Left ventricle myocardium superior (tissue), 1 donor: ENCODE measurements around the gene IDI1. TPM values are rescaled to one million over a fixed set of nuclear protein-coding genes. Genes with fewer than 3 reads are reported as not detected.
A peak's percentile ranks its signal among the peaks of the same experiment; 100 is the strongest.

Experiments used
- ATAC-seq: fragments of 200-7000 bp; cut with Tn5 transposase; one replicate; pipeline ENCODE4 v1.9.1; 2020; ENCODE audit warnings: mild to moderate bottlenecking, moderate library complexity
- DNase-seq: peaks from one replicate; pipeline ENCODE4 v3.0.0-alpha.2; 2020
- intact Hi-C: fragments of 100-400 bp; cut with micrococcal nuclease; formaldehyde crosslinking; loops from one replicate; pipeline ENCODE4 v1.11.0; 2022
- long read RNA-seq: library from polyadenylated mRNA; unstranded; transcript quantifications from one replicate; pipeline ENCODE4 v2.0.0, GENCODE V29; 2021
- total RNA-seq: library from RNA; stranded (reverse); fragmentation: NEBNext Ultra II Directional; extraction: Animal tissue kit (Norgen Biotek cat#: 25700); gene quantifications from one replicate; pipeline ENCODE4 v1.2.1, GENCODE V29; 2021
- donor health status: DM: no; HTN: yes; CAD: no; lungs with severe emphysema.

Gene IDI1
- total RNA-seq: 15.8 TPM
- long read RNA-seq, transcript IDI1-201 (5 exons, 2,301 nt): minor isoform, 18 of 50 reads
- long read RNA-seq, transcript IDI1-205 (4 exons, 1,066 nt): major isoform, 22 of 50 reads
- long read RNA-seq, partial matches to known transcripts: 5 of 50 reads
- long read RNA-seq, other reads (novel, unspliced or antisense): 5 of 50 reads

- intact Hi-C loops: no loop called here
- DNase-seq (peak; percentile 98), ATAC-seq (peak; percentile 95)
These were observed at the start of gene IDI1 for GRCh38 chr10:1048732-1049424. TSS of gene IDI1 (minus strand) at chr10:1049119. CDS start at chr10:1049003, 116 bp downstream.

- intact Hi-C loops: no loop called here
- DNase-seq (no peak), ATAC-seq (no peak)
These were observed 48.5 kb upstream of the IDI1 start for GRCh38 chr10:1097436-1097835.

- intact Hi-C loops: no loop called here
- ATAC-seq: no peak
- no peak for DNase-seq
These were observed 47.5 kb upstream of the IDI1 start for GRCh38 chr10:1096287-1096889.

GRCh38 chr10:1095498-1095897 lies 46.6 kb upstream of the IDI1 start:
- DNase-seq: no peak
- ATAC-seq: no peak
- intact Hi-C loops: no loop called here

GRCh38 chr10:1094112-1095057 lies 45.5 kb upstream of the IDI1 start:
- ATAC-seq (no peak), DNase-seq (no peak)
- intact Hi-C loops: no loop called here

GRCh38 chr10:1093696-1094095 lies 44.8 kb upstream of the IDI1 start:
- intact Hi-C loops: no loop called here
- DNase-seq: no peak
- no peak for ATAC-seq

- ATAC-seq (no peak), DNase-seq (no peak)
- intact Hi-C loops: no loop called here
These were observed 41.8 kb upstream of the IDI1 start for GRCh38 chr10:1090696-1091095.

GRCh38 chr10:1089017-1089689 lies 40.2 kb upstream of the IDI1 start:
- ATAC-seq: no peak
- no peak for DNase-seq
- intact Hi-C loops: no loop called here

- DNase-seq (no peak), ATAC-seq (no peak)
- intact Hi-C loops: no loop called here
These were observed 37.9 kb upstream of the IDI1 start for GRCh38 chr10:1086787-1087186.

- no peak for DNase-seq
- intact Hi-C loops: no loop called here
- ATAC-seq: no peak
These were observed 36.3 kb upstream of the IDI1 start for GRCh38 chr10:1085258-1085657.

- DNase-seq (no peak), ATAC-seq (no peak)
These were observed 35.4 kb upstream of the IDI1 start for GRCh38 chr10:1084011-1084950.

GRCh38 chr10:1083581-1083980 lies 34.7 kb upstream of the IDI1 start:
- DNase-seq: no peak
- no peak for ATAC-seq
- intact Hi-C loops: no loop called here

More at GRCh38 chr10:1084011-1084950, 35.4 kb upstream of the IDI1 start:
- intact Hi-C loops: no loop called here

- intact Hi-C loops: no loop called here
- ATAC-seq (no peak), DNase-seq (no peak)
These were observed 29.7 kb upstream of the IDI1 start for GRCh38 chr10:1078668-1079067.

GRCh38 chr10:1074748-1075308 lies 25.9 kb upstream of the IDI1 start:
- ATAC-seq: no peak

GRCh38 chr10:1074052-1074747 lies 25.3 kb upstream of the IDI1 start:
- no peak for DNase-seq

More at GRCh38 chr10:1074748-1075308, 25.9 kb upstream of the IDI1 start:
- intact Hi-C loops: no loop called here
- no peak for DNase-seq

GRCh38 chr10:1070919-1071318 lies 22.0 kb upstream of the IDI1 start:
- no peak for DNase-seq
- intact Hi-C loops: no loop called here
- ATAC-seq: peak; percentile 64

More at GRCh38 chr10:1074052-1074747, 25.3 kb upstream of the IDI1 start:
- ATAC-seq: peak; percentile 17
- intact Hi-C loops: no loop called here
